Stimulated activated CD4-positive, alpha-beta T cell treated with anti-CD3 and anti-CD28 coated beads, Interleukin-4, amount 100 ng/mL, for 48 hours (primary cell): ENCODE measurements around the gene TRIM71.
"Not testable (repeated sequence)": the region's sequence is repeated elsewhere in the genome, so short reads cannot be mapped to it uniquely, and the experiment has no call there.

Experiments
- DNase-seq, 2 donors: peaks; one replicate each; pipeline ENCODE4 v3.0.0-alpha.2; 2020; ENCODE audit warnings: low read depth in 2 of 2

Gene TRIM71

DNA sequence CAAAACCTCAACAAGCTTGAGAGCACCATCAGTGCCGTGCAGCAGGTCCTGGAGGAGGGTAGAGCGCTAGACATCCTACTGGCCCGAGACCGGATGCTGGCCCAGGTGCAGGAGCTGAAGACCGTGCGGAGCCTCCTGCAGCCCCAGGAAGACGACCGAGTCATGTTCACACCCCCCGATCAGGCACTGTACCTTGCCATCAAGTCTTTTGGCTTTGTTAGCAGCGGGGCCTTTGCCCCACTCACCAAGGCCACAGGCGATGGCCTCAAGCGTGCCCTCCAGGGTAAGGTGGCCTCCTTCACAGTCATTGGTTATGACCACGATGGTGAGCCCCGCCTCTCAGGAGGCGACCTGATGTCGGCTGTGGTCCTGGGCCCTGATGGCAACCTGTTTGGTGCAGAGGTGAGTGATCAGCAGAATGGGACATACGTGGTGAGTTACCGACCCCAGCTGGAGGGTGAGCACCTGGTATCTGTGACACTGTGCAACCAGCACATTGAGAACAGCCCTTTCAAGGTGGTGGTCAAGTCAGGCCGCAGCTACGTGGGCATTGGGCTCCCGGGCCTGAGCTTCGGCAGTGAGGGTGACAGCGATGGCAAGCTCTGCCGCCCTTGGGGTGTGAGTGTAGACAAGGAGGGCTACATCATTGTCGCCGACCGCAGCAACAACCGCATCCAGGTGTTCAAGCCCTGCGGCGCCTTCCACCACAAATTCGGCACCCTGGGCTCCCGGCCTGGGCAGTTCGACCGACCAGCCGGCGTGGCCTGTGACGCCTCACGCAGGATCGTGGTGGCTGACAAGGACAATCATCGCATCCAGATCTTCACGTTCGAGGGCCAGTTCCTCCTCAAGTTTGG, 72.9 kb downstream of the TRIM71 start:
- no peak for DNase-seq

GRCh38 chr3:32891365-32891764, 73.6 kb downstream of the TRIM71 start:
- no peak for DNase-seq

GRCh38 chr3:32892625-32893598, 75.1 kb downstream of the TRIM71 start:
- no peak for DNase-seq

GRCh38 chr3:32894977-32895376, 77.2 kb downstream of the TRIM71 start:
- DNase-seq, result no peak

- no peak for DNase-seq
Measured at GRCh38 chr3:32895701-32896100, 77.9 kb downstream of the TRIM71 start.

GRCh38 chr3:32896143-32896542, 78.3 kb downstream of the TRIM71 start:
- DNase-seq, result no peak

GRCh38 chr3:32897001-32897601, 79.3 kb downstream of the TRIM71 start:
- DNase-seq, result no peak

GRCh38 chr3:32897981-32898623, 80.3 kb downstream of the TRIM71 start:
- DNase-seq, result no peak

GRCh38 chr3:32899265-32899664, 81.5 kb downstream of the TRIM71 start:
- no peak for DNase-seq

- DNase-seq, result no peak
Measured at GRCh38 chr3:32901005-32901932, 83.5 kb downstream of the TRIM71 start.

GRCh38 chr3:32902887-32903371, 85.1 kb downstream of the TRIM71 start:
- peak; percentile 18 to 28 for DNase-seq

DNA sequence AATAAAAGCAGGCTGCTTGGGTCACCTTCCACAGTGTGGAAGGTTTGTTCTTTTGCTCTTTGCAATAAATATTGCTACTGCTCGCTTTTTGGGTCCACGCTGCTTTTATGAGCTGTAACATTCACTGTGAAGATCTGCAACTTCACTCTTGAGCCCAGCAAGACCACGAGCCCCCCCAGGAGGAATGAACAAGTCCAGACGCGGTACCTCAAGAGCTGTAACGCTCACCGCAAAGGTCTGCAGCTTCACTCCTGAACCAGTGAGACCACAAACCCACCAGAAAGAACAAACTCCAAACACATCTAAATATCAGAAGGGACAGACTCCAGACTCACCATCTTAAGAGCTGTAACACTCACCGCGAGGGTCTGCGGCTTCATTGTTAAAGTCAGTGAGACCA, 86.2 kb downstream of the TRIM71 start:
- DNase-seq, result no peak

- DNase-seq, result no peak
Measured at GRCh38 chr3:32909999-32910398, 92.2 kb downstream of the TRIM71 start.

DNA sequence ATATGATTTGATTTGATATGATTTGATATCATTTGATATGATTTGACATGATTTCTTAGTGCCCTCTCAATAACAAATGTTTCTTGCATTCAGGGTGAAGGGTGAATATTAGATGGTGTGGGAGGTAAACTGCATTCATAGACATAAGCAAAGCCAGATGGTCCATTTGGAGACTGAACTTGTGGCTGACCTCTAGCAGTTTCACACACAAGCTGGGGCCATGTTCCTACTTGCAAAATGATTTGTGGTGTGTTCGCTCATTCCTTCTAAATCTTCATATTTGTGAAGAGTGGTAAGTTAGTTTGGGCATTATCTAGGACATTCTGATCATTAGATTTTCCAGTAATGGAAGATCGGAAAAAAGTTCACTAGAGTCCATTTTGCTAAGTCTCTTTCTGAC, 93.2 kb downstream of the TRIM71 start:
- DNase-seq, result no peak

DNA sequence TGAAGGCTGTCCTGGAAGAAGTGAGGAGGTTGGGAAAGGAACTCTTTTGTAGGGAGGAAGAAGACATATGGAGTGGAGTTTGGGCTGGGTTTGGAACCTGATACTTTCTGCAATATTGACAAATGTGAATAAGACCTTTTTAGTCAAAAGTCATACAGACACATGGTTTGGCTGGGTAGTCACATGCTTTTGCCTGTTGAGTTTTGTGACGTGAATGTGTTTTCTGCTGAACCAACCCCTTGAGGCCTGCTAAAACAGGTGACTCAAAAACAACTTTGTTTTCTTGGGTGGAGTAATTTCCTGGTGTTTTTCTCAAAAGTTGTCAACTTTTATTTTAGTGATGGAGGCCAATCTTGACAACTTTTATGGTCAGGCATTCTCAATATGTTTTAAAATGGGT, 94.2 kb downstream of the TRIM71 start:
- no peak for DNase-seq

DNA sequence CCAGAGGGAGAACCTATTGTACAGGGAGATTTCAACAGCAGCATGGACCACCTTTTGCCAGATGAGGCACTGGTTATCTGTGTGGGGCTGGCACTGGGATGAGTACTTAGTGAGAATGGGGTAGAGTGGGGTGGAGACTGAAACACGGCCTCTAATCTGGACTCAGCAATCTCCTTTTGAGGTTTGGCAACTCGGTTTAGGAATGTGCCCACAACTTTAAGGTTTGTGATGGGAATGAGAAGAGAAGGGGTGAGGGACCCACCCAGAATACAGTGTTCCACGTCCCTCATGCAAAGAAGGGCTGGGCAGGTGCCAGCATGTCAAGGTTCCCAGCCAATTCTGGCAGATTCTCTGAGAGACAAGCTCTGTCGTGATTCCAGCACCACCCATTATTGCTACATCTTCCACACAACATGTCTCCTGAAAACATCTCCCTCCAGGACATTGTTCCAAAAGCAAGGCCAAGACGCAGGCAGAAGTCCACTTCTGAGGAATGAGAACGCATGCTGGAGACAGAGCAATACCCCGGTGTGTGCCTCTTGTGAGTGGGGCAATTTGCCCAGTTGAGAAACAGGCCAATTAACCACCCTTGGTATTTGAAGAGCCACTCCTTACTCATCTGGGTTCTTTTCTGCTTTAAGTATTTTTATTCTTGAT, 96.1 kb downstream of the TRIM71 start:
- DNase-seq, result no peak

DNA sequence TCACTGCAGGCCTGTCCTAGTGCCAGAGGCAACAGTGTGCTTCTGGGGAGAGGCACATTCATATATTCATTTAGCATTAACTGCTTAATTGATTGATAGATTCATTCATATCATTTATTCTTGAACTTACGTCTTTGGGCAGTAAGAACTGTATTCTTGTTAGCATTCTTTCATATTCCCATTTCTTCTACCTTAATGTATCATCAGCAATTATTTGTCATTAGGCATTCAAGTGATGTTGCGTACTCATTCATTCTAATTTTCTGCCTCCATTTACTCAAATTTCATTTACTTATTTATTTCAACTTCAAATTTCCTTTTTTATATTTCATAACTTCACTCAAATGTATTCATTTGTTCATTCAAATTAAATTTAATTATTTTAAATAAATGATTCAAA, 102.1 kb downstream of the TRIM71 start:
- no peak for DNase-seq

DNA sequence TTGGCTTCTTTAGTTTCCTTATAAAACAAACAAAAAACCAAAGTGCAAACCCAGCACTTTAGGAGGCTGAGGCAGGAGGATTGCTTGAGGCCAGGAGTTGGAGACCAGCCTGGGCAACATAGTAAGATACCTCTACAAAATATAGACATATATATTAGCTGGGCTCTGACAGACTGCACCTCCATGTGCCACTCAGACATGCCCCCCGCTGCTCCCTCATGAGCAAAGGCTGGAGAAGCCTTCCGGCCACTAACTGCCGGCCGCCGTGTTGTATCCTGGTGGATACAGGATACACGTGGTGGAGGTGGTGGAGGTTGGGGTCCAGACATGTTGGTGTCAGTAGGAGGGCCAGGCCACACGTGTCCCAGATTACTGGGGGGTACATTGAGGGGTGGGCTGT, 104.3 kb downstream of the TRIM71 start:
- no peak for DNase-seq

DNA sequence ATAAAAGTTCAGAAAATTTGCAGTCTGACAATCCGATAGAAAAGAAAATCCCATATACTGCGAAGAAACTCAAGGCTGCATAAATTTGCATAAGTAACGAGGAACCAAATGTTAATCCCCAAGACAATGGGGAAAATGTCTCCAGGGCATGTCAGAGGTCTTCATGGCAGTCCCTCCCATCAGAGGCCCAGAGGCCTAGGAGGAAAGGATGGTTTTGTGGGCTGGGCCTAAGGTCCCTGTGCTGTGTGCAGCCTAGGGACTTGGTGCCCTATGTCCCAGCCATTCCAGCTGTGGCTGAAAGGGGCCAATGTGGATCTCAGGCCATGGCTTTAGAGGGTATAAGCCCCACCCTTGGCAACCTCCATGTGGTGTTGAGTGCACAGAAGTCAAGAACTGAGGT, 112.4 kb downstream of the TRIM71 start:
- DNase-seq, result no peak

GRCh38 chr3:32931273-32931672, 113.5 kb downstream of the TRIM71 start:
- not testable (repeated sequence) for DNase-seq
